A549 treated with AZD9567 at 1 μM for 4 hours (cell line): Measurements from ENCODE around the gene C8G. TPM values are rescaled to one million over a fixed set of nuclear protein-coding genes. Genes with fewer than 3 reads are reported as not detected.

Experiments used
- total RNA-seq: library from RNA; stranded (reverse); fragments of 200-300 nt; extraction: Qiagen RNA extraction; gene quantifications from 5 replicates; pipeline ENCODE4 v1.2.3, GENCODE V29; 2022; ENCODE audit not compliant: insufficient read depth

C8G gene
- 1.0 to 1.7 TPM (median 1.3 TPM) in 4 of 5 replicates, not detected in the other for total RNA-seq

GRCh38 chr9:136944519-136945332 is at the start of gene C8G, which contains the start of gene FBXW5:
Gene C8G, plus strand, starts transcription at chr9:136945243. Its CDS starts 78 bp downstream, at chr9:136945321.
Gene FBXW5, minus strand, starts transcription at chr9:136944738. Its CDS starts 655 bp downstream, at chr9:136944083.

DNA sequence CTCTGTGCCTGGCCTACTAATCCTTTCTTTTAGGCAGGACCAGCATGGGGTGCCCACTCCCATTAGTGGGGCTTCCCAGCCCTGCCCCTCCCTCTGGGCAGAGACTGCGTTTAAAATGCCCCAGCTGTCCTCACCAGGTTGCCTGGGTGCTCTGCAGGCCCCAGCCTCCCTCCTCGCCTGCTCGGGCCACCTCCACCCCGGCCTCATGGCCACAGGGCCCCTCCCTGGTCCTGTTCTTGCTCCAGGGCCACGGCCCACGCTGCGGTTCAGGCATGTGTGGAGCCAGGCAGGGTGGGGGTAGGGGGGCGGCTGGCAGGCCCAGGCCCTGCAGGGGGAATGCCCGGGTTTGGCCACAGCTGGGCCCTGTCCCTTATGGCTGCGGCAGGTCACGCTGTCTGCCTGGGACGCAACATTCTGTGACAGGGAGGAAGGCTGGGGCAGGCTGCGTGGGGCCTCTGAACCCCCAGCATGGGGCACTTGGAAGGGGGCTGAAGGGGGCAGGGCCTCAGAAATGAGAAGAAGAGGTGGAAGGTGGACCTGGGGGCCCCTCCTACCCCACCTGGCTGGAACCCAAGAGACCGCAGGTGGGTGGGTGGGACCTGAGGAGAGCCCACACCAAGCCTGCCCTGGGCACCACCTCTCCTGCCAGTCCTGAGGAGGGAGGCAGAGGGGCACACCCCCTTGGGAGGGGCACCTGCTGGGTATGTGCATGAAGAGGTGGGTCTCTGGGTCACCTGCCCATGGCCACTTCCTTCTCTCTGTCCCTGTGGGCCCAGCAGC is 6.7 kb downstream of the C8G start, which contains the start of gene LCN12:
TSS of gene LCN12 (plus strand) at position 733 of the 780 bp plus-strand sequence. CDS start 55 bp downstream, outside the sequence.

GRCh38 chr9:136977223-136977622 is 32.2 kb downstream of the C8G start, which contains the start of gene PTGDS:
Gene PTGDS, plus strand, starts transcription at chr9:136977504. Its CDS starts 75 bp downstream, at chr9:136977579.

DNA sequence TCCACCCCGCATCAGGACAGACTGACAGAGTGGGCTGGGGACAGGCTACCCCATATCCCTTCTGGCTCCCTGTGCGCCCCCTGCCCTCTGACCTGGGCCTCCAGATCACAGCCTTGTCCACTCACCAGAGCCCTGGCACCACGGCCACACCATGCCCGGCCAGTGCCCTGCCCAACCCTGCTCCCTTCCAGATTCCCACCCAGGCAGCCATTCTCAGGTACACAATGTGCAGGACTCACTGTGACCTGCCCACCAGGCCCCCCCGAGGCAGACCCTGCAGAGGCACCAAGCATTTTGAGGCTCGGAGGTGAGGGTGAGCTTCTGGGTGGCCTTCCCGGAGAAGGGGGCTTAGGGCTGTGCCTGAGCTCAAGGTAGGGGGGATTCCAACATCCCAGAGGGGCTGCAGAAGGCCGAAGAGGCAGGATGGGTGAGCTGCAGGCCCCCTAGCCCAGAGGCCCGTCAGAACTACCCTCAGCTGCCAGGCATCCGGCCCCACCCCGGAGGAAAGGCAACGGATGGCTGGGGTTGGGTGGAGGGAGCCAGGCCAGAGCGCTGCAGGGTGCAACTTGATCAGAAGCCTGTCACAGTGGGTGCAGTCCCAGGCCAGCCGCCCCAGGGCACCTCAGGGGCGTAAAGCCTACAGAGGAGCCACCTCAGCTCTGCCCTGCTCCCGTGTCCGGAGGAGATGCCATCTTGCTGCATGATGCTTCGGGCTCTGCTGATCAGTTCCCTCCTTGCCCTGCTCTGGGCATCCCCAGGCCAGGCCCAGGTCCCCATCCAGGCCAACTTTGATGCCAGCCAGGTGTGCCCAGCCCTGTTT is 37.4 kb downstream of the C8G start, which contains the start of gene LCNL1:
TSS of gene LCNL1 (plus strand) at position 762 of the 820 bp plus-strand sequence. CDS start 594 bp downstream, outside the sequence.

DNA sequence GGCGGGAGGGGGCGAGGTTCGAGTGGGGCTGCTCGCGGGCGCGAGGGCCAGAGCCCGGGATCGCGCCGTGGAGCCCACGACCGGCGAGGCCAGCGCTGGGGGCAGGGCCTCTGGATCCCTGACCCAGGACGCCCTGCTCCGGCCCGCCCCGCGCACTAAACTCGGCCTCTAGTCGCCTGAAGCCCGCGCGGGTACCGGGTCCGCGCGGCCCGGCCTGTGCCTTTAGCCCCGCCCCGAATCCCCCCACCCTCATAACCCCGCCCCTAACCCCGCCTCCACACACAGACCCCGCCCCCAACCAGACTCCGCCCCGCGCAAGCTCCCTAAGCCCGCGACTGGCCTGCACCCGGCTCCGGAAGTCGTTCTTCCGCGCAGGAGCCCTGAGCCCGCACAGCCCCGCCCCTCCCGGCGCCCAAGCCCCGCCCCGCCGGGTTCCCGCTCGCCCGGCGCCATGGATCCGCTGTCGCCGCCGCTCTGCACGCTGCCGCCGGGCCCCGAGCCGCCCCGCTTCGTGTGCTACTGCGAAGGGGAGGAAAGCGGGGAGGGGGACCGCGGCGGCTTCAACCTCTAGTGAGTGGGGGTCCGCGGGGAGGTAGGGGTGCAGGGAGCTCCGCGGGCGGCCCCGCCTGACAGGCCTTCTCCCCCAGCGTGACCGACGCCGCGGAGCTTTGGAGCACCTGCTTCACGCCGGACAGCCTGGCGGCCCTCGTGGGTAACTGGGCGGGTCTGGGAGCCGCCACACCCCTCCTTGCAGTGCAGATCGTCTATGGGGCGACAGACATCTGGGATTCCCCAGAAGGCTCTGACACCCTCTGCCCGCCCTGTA is 47.2 kb downstream of the C8G start, which contains the start of gene PAXX:
TSS of gene PAXX (plus strand) at position 430 of the 826 bp plus-strand sequence. CDS start at position 452, 22 bp downstream.

Other genes with a start within 250 kb of the C8G start
- gene DIPK1B, start 232.7 kb upstream of the C8G start, total RNA-seq, result 3.7 to 8.1 TPM (median 7.0 TPM) in 5 replicates
- gene LCN10, start 202.3 kb upstream of the C8G start, total RNA-seq, result not detected in 5 replicates
- not detected in 5 replicates for gene LCN6, start 196.7 kb upstream of the C8G start, total RNA-seq
- gene LCN8, start 187.0 kb upstream of the C8G start, total RNA-seq, result not detected in 5 replicates
- gene LCN15, start 180.7 kb upstream of the C8G start, total RNA-seq, result 0.05 to 0.08 TPM (median 0.05 TPM) in 3 of 5 replicates, not detected in the others
- gene TMEM141, start 153.9 kb upstream of the C8G start, total RNA-seq, result 58.2 to 81.2 TPM (median 76.7 TPM) in 5 replicates
- 0.39 to 0.89 TPM (median 0.44 TPM) in 4 of 5 replicates, not detected in the other for gene CCDC183, start 148.9 kb upstream of the C8G start, total RNA-seq
- gene RABL6, start 137.3 kb upstream of the C8G start, total RNA-seq, result 56.0 to 85.9 TPM (median 80.1 TPM) in 5 replicates
- gene AJM1, start 102.8 kb upstream of the C8G start, total RNA-seq, result 1.9 to 5.0 TPM (median 4.5 TPM) in 5 replicates
- 301 to 333 TPM (median 305 TPM) in 5 replicates for gene PHPT1, start 95.8 kb upstream of the C8G start, total RNA-seq
- 3.8 to 5.7 TPM (median 4.6 TPM) in 5 replicates for gene MAMDC4, start 92.9 kb upstream of the C8G start, total RNA-seq
- 355 to 516 TPM (median 465 TPM) in 5 replicates for gene EDF1, start 78.9 kb upstream of the C8G start, total RNA-seq
- gene TRAF2, start 58.7 kb upstream of the C8G start, total RNA-seq, result 28.1 to 60.7 TPM (median 48.5 TPM) in 5 replicates
- 62.3 to 108 TPM (median 104 TPM) in 5 replicates for gene FBXW5, start 505 bp upstream of the C8G start, total RNA-seq
- 1.3 to 2.0 TPM (median 1.6 TPM) in 4 of 5 replicates, not detected in the other for gene LCN12, start 7.0 kb downstream of the C8G start, total RNA-seq
- 0.14 to 0.73 TPM (median 0.66 TPM) in 4 of 5 replicates, not detected in the other for gene PTGDS, start 32.3 kb downstream of the C8G start, total RNA-seq
- 0.02 to 0.14 TPM (median 0.10 TPM) in 4 of 5 replicates, not detected in the other for gene LCNL1, start 37.8 kb downstream of the C8G start, total RNA-seq
- 24.8 to 86.1 TPM (median 80.8 TPM) in 5 replicates for gene PAXX, start 47.2 kb downstream of the C8G start, total RNA-seq
- 4.0 to 4.9 TPM (median 4.4 TPM) in 4 of 5 replicates, not detected in the other for gene CLIC3, start 51.3 kb downstream of the C8G start, total RNA-seq
- gene ABCA2, start 83.0 kb downstream of the C8G start, total RNA-seq, result 20.0 to 29.5 TPM (median 27.5 TPM) in 5 replicates
- gene FUT7, start 86.8 kb downstream of the C8G start, total RNA-seq, result 0.03 to 0.09 TPM (median 0.03 TPM) in 4 of 5 replicates, not detected in the other
- 49.4 to 88.3 TPM (median 87.7 TPM) in 5 replicates for gene NPDC1, start 100.9 kb downstream of the C8G start, total RNA-seq
- 1.4 to 3.0 TPM (median 2.6 TPM) in 5 replicates for gene ENTPD2, start 108.8 kb downstream of the C8G start, total RNA-seq
- 14.9 to 28.4 TPM (median 24.6 TPM) in 5 replicates for gene SAPCD2, start 125.3 kb downstream of the C8G start, total RNA-seq
- 9.8 to 16.4 TPM (median 11.7 TPM) in 5 replicates for gene UAP1L1, start 132.3 kb downstream of the C8G start, total RNA-seq
- 40.8 to 56.5 TPM (median 52.7 TPM) in 5 replicates for gene MAN1B1, start 141.7 kb downstream of the C8G start, total RNA-seq
- gene DPP7, start 169.5 kb downstream of the C8G start, total RNA-seq, result 65.1 to 122 TPM (median 115 TPM) in 5 replicates
- gene GRIN1, start 193.9 kb downstream of the C8G start, total RNA-seq, result 0.19 to 0.95 TPM (median 0.29 TPM) in 4 of 5 replicates, not detected in the other
- 0.99 to 1.8 TPM (median 1.3 TPM) in 4 of 5 replicates, not detected in the other for gene LRRC26, start 224.8 kb downstream of the C8G start, total RNA-seq
- not detected in 5 replicates for gene TMEM210, start 226.8 kb downstream of the C8G start, total RNA-seq
- 23.3 to 39.2 TPM (median 38.3 TPM) in 5 replicates for gene ANAPC2, start 243.3 kb downstream of the C8G start, total RNA-seq
- 119 to 158 TPM (median 150 TPM) in 5 replicates for gene SSNA1, start 243.4 kb downstream of the C8G start, total RNA-seq